Pulmonary artery endothelial cell (primary cell): ENCODE measurements around the gene MEGF9. TPM values are rescaled to one million over a fixed set of nuclear protein-coding genes. Genes with fewer than 3 reads are reported as not detected.
"Not testable (repeated sequence)": the region's sequence is repeated elsewhere in the genome, so short reads cannot be mapped to it uniquely, and the experiment has no call there.

Experiments used
- DNase-seq: peaks from one replicate; pipeline ENCODE4 v3.0.0-alpha.2; 2011; ENCODE audit warnings: low read depth, low spot score
- total RNA-seq: library from RNA; depleted of rRNA; stranded (reverse); fragments of >200 nt; gene quantifications from 2 replicates; pipeline ENCODE4 v1.2.3, GENCODE V29; 2014

The MEGF9 gene
- 16.5 and 27.4 TPM in 2 replicates for total RNA-seq

DNA sequence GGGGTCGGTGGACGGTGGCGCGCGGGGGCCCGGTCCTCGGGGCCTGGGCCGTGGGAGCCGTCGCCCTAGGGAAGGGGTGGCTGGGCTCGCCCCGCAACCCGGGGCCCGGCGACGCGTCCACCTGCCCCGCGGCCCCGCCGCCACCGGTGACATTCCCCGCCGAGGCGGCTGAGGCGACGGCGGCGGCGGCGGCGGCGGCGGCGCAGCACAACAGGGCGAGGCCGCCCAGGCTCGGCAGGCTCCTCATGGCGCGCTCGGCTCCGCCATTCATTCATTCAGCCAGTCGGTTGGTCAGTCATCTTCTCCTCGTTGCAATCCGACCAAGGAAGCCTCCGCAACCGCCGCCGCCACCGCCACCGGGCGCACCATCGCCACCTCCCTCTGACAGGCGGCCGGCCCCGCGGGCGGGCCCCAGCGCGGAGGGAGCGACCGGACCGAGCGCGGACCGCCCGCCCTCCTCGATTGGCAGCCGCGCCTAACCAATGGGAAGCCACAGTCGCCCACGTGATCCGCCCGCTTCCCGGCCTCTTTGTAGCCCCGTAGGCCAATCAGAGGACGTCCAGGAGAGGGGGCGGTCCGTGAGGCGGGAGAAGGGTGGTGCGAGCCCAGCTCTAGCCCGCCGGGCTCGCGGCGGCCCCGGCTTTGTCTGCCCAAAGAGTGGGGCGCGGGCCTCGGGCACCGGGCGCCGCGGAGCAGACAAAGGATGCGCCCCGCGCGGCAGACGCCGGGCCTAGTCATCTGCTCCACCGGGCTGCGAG lies at the start of gene MEGF9:
MEGF9 (minus strand) TSS at position 383 of the 758 bp plus-strand sequence; CDS start at position 271, 112 bp downstream.
- peak; percentile 92 for DNase-seq

DNA sequence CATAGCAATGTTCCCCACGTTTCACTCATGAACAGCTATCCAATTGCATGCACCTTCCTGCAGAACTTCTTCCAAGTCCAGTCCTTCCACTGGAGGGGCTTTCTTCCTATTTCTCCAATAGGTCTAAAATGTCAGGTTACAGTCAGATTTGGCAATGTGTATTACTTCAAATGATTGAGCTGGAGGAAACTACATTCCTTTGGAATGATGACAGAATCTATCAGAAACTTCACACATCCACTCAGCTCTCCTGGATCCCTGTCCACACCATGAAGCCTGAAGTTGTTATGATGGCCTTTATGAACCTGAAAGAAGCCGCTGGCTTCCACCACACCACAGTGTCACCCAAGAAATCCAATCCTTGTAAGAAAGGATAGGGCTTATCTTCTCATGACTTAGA lies 46.7 kb upstream of the MEGF9 start:
- DNase-seq = no peak

DNA sequence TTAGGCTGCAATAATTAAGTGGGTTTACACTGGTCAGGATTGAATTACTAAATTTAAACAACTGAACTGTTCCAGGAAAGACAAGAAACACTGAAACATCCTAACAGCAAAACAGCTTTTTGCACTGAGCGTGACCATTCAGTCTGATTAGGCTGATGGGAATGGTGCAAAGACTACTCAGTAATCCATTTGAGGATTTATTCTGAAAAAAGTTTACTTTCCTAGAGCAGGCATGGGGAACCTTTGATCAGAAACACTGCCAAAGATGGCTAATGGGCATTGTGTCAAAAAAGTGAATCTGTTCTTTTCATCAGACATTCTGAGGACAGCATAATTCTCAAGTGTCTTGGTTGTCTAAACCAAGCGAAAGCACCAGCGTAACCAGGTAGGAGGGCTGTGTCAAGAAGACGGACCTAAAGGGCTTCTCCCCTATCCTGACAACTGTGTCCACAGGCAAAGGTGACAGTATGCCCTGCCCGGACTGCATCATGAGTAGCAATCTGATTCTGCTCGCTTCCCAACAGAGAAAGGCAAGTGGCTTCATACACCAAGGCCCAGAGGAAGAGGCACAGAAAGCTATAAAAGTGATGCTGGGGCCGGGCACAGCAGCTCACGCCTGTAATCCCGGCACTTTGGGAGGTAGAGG lies 45.6 kb upstream of the MEGF9 start:
- DNase-seq = no peak

DNA sequence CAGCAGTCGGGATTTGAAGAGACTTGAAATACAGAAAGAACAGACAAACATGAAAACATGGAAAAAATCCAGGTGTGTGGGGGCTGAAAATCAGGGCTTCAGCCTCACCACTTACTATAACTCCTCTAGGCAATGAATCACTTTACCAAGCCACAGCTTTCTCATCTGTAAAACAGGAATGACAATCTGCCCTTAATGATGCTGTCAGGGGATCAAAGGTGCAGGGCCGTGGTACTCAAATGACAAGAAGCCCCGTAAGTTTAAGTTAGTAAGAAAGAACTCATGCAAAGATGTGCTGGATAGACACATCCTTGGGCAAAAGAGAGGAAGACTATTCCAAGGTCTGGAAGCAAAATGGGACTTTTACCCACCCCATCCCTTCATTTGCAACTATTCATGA lies 44.3 kb upstream of the MEGF9 start:
- DNase-seq = no peak

DNA sequence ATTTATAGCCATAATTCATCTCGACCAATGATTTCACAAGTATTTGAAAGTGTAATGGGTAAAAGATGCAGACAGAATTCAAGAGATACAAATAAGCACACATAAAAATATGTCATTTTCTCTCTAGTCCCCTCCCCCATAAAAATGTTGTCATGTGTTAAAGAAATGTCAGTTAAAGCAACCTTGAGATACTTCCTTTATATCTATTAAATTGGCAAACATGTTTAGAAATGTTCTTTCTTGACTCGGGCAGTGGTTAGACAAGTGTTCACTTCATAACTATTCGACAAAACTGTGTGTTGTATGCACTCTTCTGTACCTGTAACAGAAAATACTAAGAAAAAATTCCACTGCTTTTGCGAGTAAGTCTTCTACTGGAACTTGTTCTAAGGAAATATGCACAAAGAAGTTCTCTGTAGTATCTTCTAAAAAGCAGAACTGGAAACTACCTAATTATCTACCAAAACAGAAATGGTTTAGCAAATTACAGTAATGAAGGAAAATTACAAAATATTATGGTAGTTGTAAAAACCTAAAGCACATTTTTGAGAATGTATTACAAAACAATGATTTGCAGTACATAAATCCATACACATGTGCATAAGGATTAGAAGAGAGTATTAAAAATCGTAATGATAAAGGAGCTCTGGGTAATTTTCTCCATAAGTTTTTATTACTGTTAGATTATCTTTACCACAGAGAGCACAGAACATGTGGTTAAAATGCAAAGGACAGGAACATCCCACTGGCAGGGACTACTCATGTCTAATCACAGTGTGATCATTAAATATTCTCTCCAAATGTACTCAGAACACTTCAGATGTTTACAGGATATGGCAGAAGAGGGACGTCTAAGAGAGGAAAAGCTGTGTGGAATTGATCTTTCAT lies 43.0 kb upstream of the MEGF9 start:
- DNase-seq = no peak

DNA sequence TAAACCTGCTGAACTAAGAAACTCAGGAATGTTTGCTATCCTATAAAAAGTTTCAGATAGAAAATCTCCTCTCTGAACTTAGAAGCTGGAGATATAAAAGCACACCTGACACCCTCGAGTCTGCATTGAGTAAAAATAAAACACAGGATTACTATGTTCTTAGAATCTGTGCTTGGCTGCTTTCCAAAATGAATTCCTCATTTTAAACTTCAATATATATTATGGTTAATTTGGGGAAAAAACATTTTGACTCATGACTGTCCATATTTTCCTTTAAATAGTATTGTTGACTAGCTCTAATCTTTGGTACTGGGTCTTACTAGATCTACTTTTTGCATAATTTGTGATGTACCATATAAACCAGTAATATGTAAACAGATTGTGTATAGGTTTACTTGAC lies 42.3 kb upstream of the MEGF9 start:
- no peak for DNase-seq

DNA sequence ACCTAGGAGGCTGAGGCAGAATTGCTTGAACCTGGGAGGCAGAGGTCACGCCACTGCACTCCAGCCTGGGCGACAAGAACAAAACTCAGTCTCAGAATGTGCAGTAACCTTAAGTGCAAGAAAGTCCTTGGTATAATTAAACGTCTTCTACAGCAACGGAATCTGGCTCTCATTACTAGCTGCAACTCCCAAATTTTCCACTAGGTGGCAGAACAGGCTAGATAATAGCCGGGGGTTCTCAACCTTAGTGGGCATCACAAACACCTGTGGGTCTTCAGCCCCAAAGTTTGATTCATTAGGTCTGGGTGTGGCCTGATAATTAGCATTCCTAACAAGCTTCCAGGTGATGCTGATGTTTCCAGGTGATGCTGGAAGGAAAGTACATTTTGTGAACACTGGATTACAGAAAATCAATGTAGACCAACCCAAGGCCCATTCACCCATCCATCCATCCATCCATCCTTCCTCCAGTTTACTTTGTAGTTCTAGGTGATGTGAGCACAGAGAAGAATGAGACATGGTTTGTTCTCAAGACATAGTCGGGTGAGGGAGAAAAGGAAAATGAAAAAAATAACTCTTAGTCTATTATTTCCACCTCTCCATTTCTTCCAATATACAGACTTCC lies 41.7 kb upstream of the MEGF9 start:
- DNase-seq = no peak

DNA sequence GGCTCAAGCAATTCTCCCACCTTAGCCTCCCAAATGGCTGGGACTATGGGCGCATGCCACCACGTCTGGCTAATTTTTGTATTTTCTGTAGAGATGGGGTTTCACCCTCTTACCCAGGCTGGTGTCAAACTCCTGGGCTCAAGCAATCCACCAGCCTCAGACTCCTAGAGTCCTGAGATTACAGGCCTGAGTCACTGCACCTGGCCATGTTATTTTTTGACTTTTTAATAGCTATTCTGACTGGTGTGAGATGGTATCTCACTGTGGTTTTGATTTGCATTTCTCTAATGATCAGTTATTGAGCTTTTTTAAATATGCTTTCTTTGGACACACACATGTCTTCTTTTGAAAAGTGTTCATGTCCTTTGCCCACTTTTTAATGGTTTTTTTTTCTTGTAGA lies 40.8 kb upstream of the MEGF9 start:
- DNase-seq = no peak

DNA sequence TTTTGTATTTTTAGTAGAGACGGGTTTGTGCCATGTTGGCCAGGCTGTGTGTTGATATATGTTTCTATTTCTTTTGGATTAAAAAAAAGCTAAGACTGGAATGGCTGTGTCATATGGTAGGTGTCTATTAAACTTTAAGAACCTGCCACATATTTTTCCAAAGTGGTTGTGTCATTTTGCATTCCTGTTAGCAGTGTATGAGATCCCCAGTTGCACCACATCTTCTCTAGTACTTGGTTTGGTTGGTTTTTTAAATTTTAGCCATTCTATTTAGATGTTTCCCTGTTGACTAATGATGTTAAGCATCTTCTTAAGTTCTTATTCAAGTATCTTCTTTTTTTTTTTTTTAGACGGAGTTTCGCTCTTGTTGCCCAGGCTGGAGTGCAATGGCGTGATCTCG lies 36.2 kb upstream of the MEGF9 start:
- no peak for DNase-seq

DNA sequence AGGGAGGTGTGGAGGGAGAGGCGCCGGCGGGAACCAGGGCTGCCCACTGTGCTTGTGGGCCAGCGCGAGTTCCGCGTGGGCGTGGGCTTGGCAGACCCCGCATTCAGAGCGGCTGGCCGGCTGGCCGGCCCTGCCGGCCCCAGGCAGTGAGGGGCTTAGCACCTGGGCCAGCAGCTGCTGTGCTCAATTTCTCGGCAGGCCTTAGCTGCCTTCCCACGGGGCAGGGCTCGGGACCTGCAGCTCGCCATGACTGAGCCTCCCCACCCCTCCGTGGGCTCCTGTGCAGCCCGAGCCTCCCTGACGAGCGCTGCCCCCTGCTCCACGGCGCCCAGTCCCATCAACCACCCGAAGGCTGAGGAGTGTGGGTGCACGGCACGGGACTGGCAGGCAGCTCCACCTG lies 32.1 kb upstream of the MEGF9 start:
- DNase-seq = not testable (repeated sequence)

DNA sequence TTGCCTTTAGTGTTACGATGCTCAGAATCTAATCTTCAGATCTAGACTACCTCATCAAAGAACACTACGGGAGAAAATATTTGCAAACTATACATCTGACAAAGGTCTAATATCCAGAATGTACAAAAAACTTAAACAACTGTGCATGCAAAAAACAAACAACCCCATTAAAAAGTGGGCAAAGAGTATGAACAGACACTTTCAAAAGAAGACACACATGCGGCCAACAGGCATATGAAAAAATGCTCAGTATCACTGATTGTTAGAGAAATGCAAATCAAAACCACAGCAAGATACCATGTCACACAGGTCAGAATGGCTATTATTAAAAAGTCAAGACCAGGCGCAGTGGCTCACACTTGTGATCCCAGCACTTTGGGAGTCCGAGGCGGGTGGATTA lies 31.0 kb upstream of the MEGF9 start:
- DNase-seq = no peak

DNA sequence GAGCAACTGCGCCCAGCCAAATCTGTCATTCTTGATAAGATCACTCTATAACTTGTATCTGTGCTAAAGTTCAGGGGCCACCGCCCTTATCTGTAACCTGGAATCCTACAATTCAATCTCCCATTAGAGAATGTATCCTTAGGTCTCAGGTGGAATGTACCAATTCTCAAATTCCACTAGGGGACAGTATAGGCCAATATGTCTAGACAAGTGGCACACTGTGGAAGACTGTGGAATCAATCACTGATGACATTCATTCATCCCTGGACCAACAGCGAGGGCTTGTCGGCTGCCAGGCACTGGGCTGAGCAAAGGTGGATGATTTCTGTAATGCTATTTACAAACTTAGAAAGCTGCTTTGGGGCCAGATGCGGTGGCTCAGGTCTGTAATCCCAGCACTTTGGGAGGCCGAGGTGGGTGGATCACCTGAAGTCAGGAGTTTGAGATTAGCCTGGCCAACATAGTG lies 28.7 kb upstream of the MEGF9 start:
- no peak for DNase-seq

DNA sequence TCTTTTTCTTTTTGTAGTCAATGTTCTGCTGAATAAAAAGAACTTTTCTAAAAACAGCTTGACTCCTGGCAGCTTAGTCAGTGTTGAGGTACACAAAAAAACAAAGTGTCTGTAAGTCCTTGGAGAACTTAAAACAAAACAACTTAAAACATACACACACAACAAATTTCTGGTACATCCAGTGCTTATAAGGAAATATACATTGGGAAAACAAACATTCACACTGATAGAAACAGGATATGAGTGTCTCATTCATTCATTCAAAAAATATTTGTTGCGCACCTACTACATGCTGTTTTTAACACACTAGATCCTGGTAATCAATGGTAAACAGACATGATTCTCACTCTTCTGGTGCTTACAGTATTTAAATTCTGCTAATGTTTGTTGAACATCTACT lies 27.4 kb upstream of the MEGF9 start:
- DNase-seq = no peak

DNA sequence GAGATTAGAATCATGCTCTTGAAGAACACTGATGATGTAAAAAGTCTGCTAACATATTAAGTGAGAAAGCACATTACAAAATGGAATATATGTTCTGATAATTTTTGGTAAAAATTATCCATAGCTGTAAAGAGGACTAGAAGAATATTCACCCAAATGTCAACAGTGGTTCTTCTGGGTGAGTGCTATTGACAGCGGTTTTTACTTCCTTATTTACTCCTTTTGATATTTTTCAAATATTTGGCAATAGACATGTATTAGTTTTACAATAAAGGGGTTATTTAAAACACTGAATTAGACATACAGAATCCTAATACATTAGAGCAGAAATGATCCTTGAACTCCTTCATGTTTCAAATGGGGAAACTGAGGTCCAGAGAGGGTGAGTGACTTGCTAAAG lies 26.9 kb upstream of the MEGF9 start:
- no peak for DNase-seq

DNA sequence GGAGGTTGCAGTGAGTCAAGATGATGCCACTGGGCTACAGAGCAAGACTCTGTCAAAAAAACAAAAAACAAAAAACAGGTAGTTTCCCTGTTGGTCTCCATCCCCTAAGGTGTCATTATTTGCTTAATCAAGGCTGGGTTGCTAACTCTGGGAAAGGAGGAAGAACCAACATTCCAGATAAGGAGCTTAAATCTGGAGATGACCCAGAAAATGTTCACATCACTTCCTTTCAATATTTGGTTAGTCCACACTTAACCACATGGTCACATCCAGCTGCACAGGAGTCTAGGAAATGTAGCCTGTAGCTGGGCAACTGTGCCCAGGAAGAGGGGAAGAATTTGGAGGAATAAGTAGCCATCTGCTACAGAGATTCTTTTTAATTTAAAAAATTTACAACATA lies 25.9 kb upstream of the MEGF9 start:
- DNase-seq = peak; percentile 48

DNA sequence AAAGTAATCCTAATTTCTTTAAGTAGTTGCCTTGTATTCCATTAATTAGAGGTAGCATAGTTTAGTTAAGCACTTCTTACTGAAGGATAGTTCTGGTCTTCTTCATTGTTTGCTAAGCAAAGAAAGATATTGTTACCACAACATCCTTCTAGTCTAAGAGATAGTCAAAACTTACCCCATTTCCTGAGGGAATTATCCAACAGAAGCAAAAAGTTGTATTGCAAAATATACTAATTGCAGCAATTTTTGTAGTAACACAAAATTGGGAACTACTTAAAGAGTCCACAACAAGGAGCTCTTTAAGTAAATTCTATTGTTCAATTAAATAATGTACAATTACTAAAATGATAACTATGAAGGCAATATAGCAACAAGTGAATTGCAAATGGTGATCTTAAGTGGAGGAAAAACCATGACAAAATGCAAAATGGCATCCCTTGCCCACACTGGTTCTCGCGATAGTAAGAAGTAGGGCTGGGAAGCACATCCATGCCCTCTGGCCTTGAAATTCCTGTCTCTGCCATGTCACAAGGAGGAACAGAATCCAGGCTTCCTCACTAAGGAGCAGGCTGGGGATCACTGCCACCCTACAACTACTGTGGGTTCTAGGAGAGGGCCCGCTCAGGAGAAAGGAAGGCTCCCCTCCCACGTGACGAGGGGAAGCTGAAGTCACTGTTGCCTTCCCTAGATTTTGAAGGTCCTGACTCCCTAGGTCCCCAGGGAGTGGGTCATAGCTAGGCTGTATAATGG lies 23.3 kb upstream of the MEGF9 start:
- no peak for DNase-seq

DNA sequence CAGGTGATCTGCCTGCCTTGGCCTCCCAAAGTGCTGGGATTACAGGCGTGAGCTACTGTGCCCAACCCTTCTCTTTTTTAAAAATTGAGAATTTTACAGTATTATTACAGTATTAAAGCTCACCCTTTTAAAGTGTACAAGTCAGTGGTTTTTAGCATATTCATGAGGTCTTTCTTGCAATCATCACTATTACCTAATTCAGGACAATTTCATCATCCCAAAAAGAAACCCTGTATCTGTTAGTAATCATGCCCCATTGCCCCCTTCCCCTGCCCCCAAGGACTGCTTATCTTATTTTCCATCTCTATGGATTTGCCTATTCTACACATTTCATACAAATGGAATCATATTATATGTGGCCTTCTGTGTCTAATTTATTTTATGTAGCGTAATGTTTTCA lies 22.6 kb upstream of the MEGF9 start:
- DNase-seq = no peak

DNA sequence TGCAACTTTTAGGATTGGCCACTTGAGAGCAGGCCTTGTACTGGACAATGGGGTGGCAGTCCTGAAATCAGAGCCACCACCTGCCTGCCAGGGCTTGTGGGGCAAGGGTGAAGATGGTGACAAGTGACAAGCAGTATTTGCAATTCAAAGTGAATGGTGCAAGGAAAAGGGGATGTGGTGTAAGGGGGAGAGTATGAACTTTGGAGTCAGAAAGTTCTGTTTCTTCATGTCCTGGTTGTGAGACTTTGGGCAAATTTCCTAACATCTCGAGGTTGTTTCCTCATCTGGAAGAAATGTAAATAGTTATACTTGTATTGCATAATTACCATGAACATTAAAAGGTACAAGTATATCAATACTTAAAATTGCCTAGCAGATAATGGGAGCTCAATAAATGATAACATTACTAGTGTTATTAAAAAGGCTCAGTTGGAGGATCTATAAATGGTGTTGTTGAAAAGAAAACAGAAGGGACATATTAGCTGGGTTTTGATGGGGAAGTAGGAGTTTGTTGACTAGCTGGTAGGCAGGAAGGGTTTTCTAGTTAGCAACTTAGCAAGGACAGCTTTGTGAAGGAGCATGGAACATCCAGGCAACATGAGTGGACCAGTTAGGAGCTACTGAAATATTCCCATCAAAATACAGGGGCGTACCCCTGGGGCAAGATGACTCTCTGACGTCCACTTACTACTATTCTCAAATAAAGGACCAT lies 21.3 kb upstream of the MEGF9 start:
- no peak for DNase-seq

DNA sequence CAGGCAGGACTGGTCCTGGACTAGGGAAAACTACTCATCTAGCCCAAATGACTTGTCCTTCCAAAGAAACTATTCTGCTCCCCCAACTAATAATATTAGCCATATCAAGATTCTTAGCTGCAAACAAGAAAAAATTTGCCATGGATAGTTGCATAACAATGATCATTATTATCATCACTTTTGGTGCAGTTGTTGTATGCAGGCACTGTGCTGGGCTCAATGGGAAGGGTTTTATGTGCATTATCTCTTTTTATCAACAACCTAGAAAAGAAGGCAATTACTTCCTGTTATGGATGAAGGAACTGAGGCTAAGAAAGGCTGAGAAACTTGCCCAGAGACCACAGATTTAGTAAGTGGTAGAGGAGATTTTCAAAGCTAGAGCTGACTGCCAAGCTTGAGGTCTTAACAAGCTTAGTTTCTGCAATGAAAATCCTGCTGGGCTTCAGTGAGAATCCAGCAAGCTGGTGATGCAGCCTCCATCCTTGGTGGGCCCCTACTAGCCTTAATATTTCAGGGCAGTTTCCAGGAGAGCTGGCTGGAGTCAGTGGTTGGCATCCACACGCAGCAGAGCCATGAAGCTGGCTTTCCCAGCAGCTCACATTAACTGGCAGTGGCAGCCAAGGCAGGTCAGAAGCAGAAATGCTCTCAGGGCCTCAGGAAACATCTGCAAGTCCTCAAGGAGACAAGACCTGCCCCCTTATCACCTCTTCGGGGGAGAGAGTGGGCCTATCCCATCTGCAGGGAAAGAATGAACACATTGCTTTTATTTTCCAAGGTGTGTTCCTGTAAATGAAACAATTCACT lies 20.5 kb upstream of the MEGF9 start:
- DNase-seq = peak; percentile 48
